ENCODE measurements around the gene ECE2.
A peak's percentile ranks its signal among the peaks of the same experiment; 100 is the strongest.
"Not testable (repeated sequence)": the region's sequence is repeated elsewhere in the genome, so short reads cannot be mapped to it uniquely, and the experiment has no call there.

Gene ECE2

DNA sequence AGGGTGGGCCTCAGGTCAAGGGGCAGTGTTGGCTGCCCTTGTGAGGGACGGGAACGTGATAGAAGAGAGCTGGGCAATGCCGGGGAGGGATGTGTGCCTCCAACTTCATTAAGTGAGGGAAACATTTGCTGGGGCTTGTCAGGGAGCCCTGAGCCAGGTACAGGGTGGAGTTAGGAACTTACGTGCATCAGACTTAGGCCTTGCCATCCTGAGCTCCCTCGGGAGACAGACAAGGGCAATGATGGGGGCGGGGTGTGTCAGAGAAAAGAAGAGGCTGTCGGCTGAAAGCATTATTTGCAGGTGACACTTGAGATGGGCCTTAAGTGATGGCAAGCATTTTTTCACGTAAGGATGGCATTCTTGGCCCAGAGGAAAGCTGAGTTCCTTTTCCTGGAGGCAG is 63.2 kb downstream of the ECE2 start:
- peak; percentile 34 for DNase-seq

DNA sequence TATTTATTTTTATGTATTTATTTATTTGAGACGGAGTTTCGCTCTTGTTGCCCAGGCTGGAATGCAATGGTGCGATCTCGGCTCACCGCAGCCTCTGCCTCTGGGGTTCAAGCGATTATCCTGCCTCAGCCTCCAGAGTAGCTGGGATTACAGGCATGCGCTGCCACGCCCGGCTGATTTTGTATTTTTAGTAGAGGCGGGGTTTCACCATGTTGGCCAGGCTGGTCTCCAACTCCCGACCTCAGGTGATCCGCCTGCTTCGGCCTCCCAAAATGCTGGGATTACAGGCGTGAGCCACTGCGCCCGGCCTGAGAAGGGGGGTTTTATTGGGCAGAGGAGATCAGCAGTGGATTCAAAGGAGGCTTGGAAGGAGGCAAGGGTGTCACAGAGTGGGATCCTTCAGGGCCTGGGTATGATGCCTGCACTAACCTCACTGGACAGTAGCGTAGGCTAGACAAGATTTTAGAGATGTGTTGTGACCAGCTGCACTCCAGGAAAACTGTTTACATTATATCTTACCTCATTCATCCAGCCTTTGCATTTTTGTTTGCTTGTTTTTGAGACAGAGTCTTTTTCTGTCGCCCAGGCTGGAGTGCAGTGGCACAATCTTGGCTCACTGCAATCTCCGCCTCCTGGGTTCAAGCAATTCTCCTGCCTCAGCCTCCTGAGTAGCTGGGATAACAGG is 63.8 kb downstream of the ECE2 start:
- not testable (repeated sequence) for DNase-seq

DNA sequence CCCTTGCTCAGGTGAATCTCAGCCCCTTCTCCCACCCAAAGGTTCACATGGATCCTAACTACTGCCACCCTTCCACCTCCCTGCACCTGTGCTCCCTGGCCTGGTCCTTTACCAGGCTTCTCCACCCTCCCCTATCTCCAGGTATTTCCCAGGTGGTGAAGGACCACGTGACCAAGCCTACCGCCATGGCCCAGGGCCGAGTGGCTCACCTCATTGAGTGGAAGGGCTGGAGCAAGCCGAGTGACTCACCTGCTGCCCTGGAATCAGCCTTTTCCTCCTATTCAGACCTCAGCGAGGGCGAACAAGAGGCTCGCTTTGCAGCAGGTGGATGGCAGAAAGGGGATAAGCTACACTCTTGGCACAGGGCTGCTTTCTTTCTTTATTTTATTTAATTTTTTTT is 66.1 kb downstream of the ECE2 start:
- DNase-seq: no peak

Data from NCI-H2227 treated with DMSO at 0.1 percent for 48 hours (cell line).